Activated naive CD4-positive, alpha-beta T cell treated with anti-CD3 and anti-CD28 coated beads for 36 hours (primary cell): Measurements from ENCODE around the gene KNDC1. TPM values are rescaled to one million over a fixed set of nuclear protein-coding genes. Genes with fewer than 3 reads are reported as not detected.
"Not testable (repeated sequence)": the region's sequence is repeated elsewhere in the genome, so short reads cannot be mapped to it uniquely, and the experiment has no call there.

ENCODE experiments used
- CTCF ChIA-PET: fragments of 350-600 bp; sonication (Branson Sonifier 250); formaldehyde crosslinking; loops from one replicate; lab custom pipeline; 2021; ENCODE audit warnings: antibody characterized with exemption; lab: Charles Lee
- DNase-seq: peaks from one replicate; pipeline ENCODE4 v3.0.0-alpha.2; 2020
- H3K27ac Mint-ChIP-seq: one replicate; pipeline ENCODE4 v1.8.0; 2021; ENCODE audit warnings: mild to moderate bottlenecking, mixed read lengths
- H3K27me3 Mint-ChIP-seq: one replicate; pipeline ENCODE4 v1.8.0; 2021; ENCODE audit warnings: low read depth, mixed read lengths
- H3K36me3 Mint-ChIP-seq: one replicate; pipeline ENCODE4 v1.8.0; 2021; ENCODE audit warnings: low read depth, mixed read lengths
- H3K4me1 Mint-ChIP-seq: one replicate; pipeline ENCODE4 v1.8.0; 2021; ENCODE audit warnings: low read depth, mixed read lengths
- H3K4me3 Mint-ChIP-seq: one replicate; pipeline ENCODE4 v1.8.0; 2021; ENCODE audit warnings: mild to moderate bottlenecking, moderate library complexity, mixed read lengths
- H3K9me3 Mint-ChIP-seq: one replicate; pipeline ENCODE4 v1.8.0; 2021; ENCODE audit warnings: mixed read lengths
- intact Hi-C: fragments of 100-400 bp; cut with micrococcal nuclease; formaldehyde crosslinking; loops from one replicate; pipeline ENCODE4 v1.15.1; 2023
- total RNA-seq, 2 experiments: library from RNA; stranded (reverse); gene quantifications; one replicate each; pipeline ENCODE4 v1.2.3, GENCODE V29; 2021

The KNDC1 gene
- total RNA-seq, 2 experiments from 2014 or later, result not detected

DNA sequence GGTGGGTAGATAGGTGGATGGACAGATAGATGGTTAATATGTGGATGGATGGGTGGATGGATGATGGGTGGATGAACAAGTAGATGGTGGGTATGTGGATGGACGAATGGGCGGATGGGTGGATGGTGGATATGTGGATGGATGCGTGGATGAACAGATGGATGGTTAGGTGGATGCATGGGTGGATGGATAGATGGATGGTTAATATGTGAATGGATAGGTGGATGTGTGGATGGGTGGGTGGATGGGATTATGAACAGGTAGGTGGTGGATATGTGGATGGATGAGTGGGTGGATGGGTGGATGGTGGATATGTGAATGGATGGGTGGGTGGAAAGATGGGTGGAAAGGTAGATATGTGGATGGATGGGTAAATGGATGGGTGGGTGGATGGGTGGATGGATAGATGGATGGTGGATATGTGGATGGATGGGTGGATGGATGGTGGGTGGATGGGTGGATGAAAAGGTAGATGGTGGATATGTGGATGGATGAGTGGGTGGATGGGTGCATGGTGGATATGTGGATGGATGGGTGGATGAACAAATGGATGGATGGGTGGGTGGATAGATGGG lies 14.8 kb downstream of the KNDC1 start:
- no peaks in the 10 kb centered on the region for H3K36me3 Mint-ChIP-seq
- CTCF ChIA-PET, result no interaction called here
- peaks cover 6% of the 10 kb centered on the region for H3K27me3 Mint-ChIP-seq
- H3K4me3 Mint-ChIP-seq, result no peak overlapping the region
- H3K9me3 Mint-ChIP-seq, result peaks cover 12% of the 10 kb centered on the region
- no peaks in the 10 kb centered on the region for H3K4me1 Mint-ChIP-seq
- no peak overlapping the region for H3K27ac Mint-ChIP-seq
- DNase-seq, result no peak
- intact Hi-C loops, result no loop called here

GRCh38 chr10:133175624-133176023 lies 15.6 kb downstream of the KNDC1 start:
- intact Hi-C loops, CTCF ChIA-PET: not testable (repeated sequence)

DNA sequence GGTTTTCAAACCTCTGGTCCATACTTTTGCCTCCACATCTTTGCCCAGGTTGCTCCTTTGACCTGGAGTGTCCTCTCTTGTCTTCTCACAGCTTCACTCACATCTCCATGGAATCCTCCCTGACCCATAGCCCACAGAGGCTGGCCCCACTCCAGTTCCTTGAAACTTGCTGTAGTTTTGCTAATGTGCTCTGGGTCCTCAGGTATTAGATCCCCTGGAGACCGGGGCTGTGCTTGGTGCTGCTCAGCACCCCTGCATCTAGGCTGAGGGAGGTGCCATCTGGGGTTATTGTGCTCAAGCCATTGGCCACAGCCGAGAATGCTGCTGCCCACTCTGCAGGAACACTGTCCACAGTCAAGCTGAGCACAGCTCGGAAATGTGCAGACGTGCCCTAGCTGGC lies 16.5 kb downstream of the KNDC1 start:
- Mint-ChIP-seq H3K27ac (no peak overlapping the region), H3K9me3 (peaks cover 12% of the 10 kb centered on the region), H3K27me3 (peaks cover 6% of the 10 kb centered on the region), H3K4me3 (no peak overlapping the region), H3K4me1 (no peaks in the 10 kb centered on the region), H3K36me3 (no peaks in the 10 kb centered on the region)
- DNase-seq, result no peak
- CTCF ChIA-PET, result no interaction called here
- intact Hi-C loops, result no loop called here

More at GRCh38 chr10:133175624-133176023, 15.6 kb downstream of the KNDC1 start:
- not testable (repeated sequence) for H3K4me1 Mint-ChIP-seq, DNase-seq, H3K27ac Mint-ChIP-seq, H3K36me3 Mint-ChIP-seq, H3K4me3 Mint-ChIP-seq, H3K27me3 Mint-ChIP-seq
- H3K9me3 Mint-ChIP-seq, result peaks cover 12% of the 10 kb centered on the region

- no peaks in the 10 kb centered on the region for H3K36me3 Mint-ChIP-seq
- H3K4me3 Mint-ChIP-seq, result no peak overlapping the region
- intact Hi-C loops, result no loop called here
- H3K4me1 Mint-ChIP-seq, result no peaks in the 10 kb centered on the region
- DNase-seq, result no peak
- no peak overlapping the region for H3K27ac Mint-ChIP-seq
- H3K9me3 Mint-ChIP-seq, result peaks cover 12% of the 10 kb centered on the region
- peaks cover 4% of the 10 kb centered on the region for H3K27me3 Mint-ChIP-seq
- CTCF ChIA-PET, result no interaction called here
These were observed 17.6 kb downstream of the KNDC1 start for GRCh38 chr10:133177380-133178157.

- DNase-seq, result no peak
- Mint-ChIP-seq H3K36me3 (no peaks in the 10 kb centered on the region), H3K27me3 (no peaks in the 10 kb centered on the region), H3K9me3 (peaks cover 12% of the 10 kb centered on the region), H3K27ac (no peak overlapping the region), H3K4me3 (no peak overlapping the region), H3K4me1 (no peaks in the 10 kb centered on the region)
- intact Hi-C loops, result no loop called here
- CTCF ChIA-PET, result no interaction called here
These were observed 18.5 kb downstream of the KNDC1 start for GRCh38 chr10:133178357-133179127.

- CTCF ChIA-PET, result no interaction called here
- no peaks in the 10 kb centered on the region for H3K4me1 Mint-ChIP-seq
- peaks cover 12% of the 10 kb centered on the region for H3K9me3 Mint-ChIP-seq
- H3K4me3 Mint-ChIP-seq, result no peak overlapping the region
- H3K27ac Mint-ChIP-seq, result no peak overlapping the region
- intact Hi-C loops, result no loop called here
- no peak for DNase-seq
- no peaks in the 10 kb centered on the region for H3K27me3 Mint-ChIP-seq
- H3K36me3 Mint-ChIP-seq, result no peaks in the 10 kb centered on the region
These were observed 19.1 kb downstream of the KNDC1 start for GRCh38 chr10:133179128-133179520.

DNA sequence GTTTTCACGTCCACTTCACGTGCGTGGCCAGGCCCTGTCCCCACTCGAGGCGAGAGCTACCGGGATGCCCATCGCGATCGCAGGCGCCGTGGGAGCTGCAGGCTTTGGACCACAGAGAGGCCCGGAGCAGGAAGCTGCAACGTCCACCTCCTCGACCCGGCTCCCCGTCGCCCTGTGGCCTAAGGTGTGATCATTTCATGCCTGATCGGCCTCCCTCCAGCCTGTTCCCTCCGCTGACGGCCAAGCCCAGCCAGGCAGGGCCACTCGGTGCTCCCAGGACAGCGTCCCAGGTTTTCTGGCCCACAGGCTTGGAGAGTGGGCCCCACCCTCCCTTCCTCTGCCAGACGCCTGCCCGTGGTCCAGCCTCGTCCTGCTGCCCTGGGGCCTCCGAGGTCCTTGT lies 19.6 kb downstream of the KNDC1 start:
- no peak for DNase-seq
- no peaks in the 10 kb centered on the region for H3K36me3 Mint-ChIP-seq
- H3K9me3 Mint-ChIP-seq, result peaks cover 12% of the 10 kb centered on the region
- H3K27me3 Mint-ChIP-seq, result no peaks in the 10 kb centered on the region
- intact Hi-C loops, result no loop called here
- H3K4me1 Mint-ChIP-seq, result no peaks in the 10 kb centered on the region
- no peak overlapping the region for H3K27ac Mint-ChIP-seq
- CTCF ChIA-PET, result no interaction called here
- no peak overlapping the region for H3K4me3 Mint-ChIP-seq

DNA sequence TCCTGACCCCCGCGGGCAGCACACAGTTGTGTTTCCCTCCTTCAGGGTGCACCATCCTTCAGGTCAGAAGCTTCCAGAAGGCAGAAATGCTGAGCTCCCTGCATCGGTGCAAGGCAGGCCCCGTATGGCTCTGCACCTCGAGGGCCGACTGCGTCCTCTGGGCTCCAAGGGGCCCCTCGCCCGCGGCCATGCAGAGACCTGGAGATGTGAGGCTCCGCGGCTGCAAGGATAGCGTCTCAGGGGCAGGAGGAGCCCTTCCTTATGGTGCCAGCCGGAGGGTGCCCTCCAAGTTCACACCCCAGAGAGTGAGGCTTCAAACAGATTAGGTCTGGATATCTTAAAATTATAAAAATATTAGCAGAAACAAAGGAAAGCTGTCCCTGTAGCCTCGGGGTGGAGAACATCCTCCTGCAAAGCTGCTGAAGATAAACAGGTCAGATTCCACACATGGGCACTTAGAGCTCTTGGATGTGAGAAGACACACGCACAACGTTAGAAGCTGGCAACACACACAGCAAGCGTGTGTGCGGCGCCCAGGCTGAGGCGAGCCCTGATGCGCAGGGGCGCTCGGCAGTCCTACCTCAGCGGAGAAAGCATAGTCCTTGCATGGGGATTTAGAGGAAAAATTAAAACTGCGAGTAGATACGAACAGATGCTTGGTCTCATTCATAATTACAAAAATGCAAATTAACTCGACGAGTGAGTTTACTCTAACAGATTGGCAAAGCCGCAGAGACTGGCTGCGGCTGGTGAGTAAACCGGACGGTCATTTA lies 20.4 kb downstream of the KNDC1 start:
- H3K27ac Mint-ChIP-seq, result no peak overlapping the region
- CTCF ChIA-PET, result no interaction called here
- H3K36me3 Mint-ChIP-seq, result no peaks in the 10 kb centered on the region
- H3K4me3 Mint-ChIP-seq, result no peak overlapping the region
- intact Hi-C loops, result no loop called here
- H3K9me3 Mint-ChIP-seq, result peaks cover 12% of the 10 kb centered on the region
- H3K27me3 Mint-ChIP-seq, result no peaks in the 10 kb centered on the region
- no peaks in the 10 kb centered on the region for H3K4me1 Mint-ChIP-seq
- DNase-seq, result no peak

- no peaks in the 10 kb centered on the region for H3K4me1 Mint-ChIP-seq
- CTCF ChIA-PET, result no interaction called here
- peaks cover 12% of the 10 kb centered on the region for H3K9me3 Mint-ChIP-seq
- intact Hi-C loops, result no loop called here
- H3K36me3 Mint-ChIP-seq, result no peaks in the 10 kb centered on the region
- no peaks in the 10 kb centered on the region for H3K27me3 Mint-ChIP-seq
- H3K4me3 Mint-ChIP-seq, result no peak overlapping the region
- no peak overlapping the region for H3K27ac Mint-ChIP-seq
- DNase-seq, result no peak
These were observed 21.1 kb downstream of the KNDC1 start for GRCh38 chr10:133180965-133181639.

- Mint-ChIP-seq H3K4me3 (no peak overlapping the region), H3K27me3 (no peaks in the 10 kb centered on the region), H3K4me1 (no peaks in the 10 kb centered on the region), H3K36me3 (no peaks in the 10 kb centered on the region), H3K9me3 (peaks cover 10% of the 10 kb centered on the region), H3K27ac (no peak overlapping the region)
- no peak for DNase-seq
- intact Hi-C loops, result no loop called here
- CTCF ChIA-PET, result no interaction called here
These were observed 22.2 kb downstream of the KNDC1 start for GRCh38 chr10:133182190-133182589.

DNA sequence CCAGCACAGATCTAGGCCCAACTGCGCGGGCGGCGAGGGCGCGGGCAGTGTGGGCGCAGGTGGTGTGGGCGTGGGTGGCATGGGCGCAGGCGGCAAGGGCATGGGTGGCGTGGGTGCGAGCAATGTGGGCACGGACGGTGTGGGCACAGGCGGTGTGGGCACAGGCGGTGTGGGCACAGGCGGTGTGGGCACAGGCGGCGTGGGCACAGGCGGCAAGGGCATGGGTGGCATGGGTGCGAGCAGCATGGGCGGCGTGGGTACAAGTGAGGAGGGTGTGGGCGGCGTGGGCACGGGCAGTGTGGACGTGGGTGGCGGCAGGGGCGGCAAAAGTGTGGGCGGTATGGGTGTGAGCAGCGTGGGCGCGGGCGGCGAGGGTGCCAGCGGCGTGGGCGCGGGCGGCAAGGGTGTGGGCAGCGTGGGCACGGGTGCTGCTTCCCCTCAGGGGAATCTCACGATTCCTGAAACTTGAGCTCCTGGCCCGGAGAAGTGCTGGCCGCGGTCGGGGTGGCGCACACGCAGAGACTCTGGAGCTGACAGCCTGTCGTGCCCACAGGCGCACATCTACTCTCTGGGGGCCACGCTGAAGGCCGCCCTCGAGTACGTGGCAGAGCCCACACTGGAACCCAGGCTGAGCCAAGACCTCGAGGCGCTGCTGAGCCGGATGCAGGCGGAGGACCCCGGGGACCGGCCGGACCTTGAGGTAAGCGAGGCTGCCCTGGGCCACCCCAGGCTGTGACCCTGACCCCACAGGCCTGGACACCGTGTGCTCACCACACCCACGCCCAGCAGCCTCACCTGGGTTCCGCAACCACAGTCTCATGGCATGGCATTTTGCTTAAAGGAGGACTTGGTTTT lies 23.0 kb downstream of the KNDC1 start:
- DNase-seq, result no peak
- Mint-ChIP-seq H3K4me1 (no peaks in the 10 kb centered on the region), H3K27ac (no peak overlapping the region), H3K36me3 (no peaks in the 10 kb centered on the region), H3K27me3 (no peaks in the 10 kb centered on the region), H3K4me3 (no peak overlapping the region), H3K9me3 (peaks cover 2% of the 10 kb centered on the region)
- CTCF ChIA-PET, result no interaction called here
- intact Hi-C loops, result no loop called here
